ENCODE measurements around the gene MACROD2.
"Not testable (repeated sequence)": the region's sequence is repeated elsewhere in the genome, so short reads cannot be mapped to it uniquely, and the experiment has no call there.

MACROD2 gene

DNA sequence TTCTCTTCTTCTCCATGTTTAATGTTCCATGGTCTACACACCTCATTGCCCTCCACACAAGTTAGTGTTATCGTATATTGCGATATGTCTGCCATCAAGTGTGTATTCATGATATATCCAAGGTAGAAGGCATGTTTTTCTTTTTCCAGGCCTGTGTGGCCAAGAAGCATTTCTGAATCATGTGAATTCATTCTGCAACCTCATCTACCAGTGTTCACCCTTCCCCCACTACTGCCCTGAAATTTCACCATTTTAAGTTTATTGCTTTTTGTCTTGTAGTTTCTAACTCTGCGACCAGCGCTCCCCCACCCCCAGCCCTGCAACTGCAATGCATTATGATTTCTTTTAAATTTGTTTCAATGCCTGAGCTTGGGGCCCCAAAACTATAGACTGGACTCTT is 960.1 kb downstream of the MACROD2 start:
- no peak for DNase-seq (ENCODE audit: low spot score)

DNA sequence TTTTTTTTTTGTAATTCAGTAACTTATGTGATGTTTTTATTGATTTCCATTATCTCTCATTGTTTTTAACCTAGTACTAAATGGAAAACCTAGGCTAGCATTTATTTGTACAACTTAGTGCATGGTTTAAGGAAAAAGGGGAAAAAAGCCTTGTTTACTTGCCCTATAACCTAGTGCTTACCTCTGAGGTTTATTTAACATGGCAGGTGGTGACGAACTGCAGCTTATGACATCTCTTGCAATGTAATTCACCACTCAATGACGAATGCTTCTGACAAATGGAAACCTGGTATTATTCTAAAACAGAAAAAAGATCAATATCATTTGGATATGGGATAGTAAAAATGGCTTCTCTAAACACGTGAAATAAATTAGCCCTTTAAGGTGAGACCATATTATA is 960.7 kb downstream of the MACROD2 start:
- no peak for DNase-seq (ENCODE audit: low spot score)

- no peak for DNase-seq (ENCODE audit: low spot score)
These were observed 961.2 kb downstream of the MACROD2 start for GRCh38 chr20:14956538-14956937.

- DNase-seq (ENCODE audit: low spot score), result peak; percentile 17
These were observed 962.1 kb downstream of the MACROD2 start for GRCh38 chr20:14957402-14957801.

GRCh38 chr20:14958626-14959025 is 963.3 kb downstream of the MACROD2 start:
- no peak for DNase-seq (ENCODE audit: low spot score)

DNA sequence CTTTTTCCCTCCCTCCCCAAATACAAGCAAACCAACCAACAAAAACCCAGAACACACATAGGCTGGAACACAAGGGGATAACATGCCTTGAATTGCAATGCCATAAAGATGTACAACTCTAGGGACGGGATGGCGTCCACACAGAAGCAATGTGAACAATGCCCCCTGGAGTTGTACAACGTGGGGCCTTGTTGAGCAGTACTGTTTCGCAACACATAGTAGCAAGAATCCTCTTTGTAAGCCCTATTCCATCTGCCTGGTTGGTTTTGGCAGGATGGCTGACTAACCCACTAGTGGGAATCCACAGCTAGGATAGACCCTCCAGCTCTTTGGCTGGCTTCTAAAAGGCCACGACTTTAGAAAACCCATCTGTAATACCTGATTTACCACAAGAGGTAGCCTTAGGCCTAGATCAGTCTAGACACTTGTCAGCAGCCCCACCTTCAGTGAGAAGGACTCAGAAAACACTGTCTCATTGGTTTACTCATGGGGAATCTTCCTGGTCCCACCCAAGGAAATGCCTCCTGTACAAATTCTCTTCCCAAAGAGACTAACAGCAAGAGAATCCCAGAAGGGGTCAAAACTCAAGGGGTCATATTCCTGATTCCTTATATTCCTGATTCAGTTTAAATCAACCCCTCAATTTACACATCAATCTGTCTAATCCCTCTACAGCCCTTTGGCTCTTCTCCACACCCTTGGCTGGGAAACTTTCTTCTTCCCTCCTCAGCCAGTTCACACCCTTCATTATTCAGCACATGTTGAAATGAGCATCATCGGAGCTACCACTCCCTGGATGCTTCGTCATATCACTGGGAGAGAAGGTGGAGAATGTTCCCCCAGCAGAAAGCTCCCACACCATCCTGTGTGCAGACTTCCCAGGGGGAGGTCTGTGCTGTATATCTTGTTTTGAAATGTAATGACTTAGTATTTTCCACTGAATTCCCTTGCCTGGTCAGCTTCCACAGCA is 964.5 kb downstream of the MACROD2 start:
- DNase-seq (ENCODE audit: low spot score), result no peak

- DNase-seq (ENCODE audit: low spot score), result no peak
These were observed 965.5 kb downstream of the MACROD2 start for GRCh38 chr20:14960831-14961230.

- peak; percentile 52 for DNase-seq (ENCODE audit: low spot score)
These were observed 967.9 kb downstream of the MACROD2 start for GRCh38 chr20:14963262-14963663.

DNA sequence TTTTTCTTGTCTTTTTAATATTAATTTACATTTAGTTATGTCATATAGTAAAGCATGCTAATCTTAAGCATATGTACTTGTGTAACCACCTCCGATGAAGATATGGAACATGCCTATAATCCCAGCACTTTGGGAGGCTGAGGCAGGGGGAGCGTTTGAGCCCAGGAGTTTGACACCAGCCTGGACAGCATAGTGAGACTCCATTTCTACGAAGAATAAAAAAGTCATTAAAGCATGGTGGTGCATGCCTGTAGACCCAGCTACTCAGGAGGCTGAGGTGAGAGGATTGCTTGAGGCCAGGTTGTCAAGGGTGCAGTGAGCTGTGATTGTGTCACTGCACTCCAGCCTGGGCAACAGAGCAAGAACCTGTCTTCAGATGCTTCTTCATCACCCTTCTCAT is 970.9 kb downstream of the MACROD2 start:
- no peak for DNase-seq (ENCODE audit: low spot score)

- no peak for DNase-seq (ENCODE audit: low spot score)
These were observed 971.5 kb downstream of the MACROD2 start for GRCh38 chr20:14966808-14967207.

DNA sequence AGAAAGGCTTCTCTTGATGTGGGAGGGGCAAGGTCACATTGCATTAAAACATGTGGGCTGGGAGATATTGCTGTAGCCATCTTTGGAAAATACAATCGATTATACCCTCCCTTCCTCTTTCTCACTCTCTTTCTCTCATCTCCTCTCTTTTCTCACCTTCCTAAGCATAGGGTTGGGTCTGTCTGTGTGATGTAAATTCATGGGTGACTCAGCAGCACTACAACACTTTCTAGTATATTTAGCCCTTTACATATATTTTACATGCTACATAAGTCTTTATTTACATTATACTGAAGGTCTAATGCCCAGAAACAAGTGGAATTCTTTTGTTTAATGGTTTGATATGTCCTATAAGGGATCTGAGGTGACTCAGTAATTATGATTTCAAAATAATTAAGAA is 976.9 kb downstream of the MACROD2 start:
- DNase-seq (ENCODE audit: low spot score), result no peak

GRCh38 chr20:14972690-14973089 is 977.4 kb downstream of the MACROD2 start:
- DNase-seq (ENCODE audit: low spot score), result no peak

DNA sequence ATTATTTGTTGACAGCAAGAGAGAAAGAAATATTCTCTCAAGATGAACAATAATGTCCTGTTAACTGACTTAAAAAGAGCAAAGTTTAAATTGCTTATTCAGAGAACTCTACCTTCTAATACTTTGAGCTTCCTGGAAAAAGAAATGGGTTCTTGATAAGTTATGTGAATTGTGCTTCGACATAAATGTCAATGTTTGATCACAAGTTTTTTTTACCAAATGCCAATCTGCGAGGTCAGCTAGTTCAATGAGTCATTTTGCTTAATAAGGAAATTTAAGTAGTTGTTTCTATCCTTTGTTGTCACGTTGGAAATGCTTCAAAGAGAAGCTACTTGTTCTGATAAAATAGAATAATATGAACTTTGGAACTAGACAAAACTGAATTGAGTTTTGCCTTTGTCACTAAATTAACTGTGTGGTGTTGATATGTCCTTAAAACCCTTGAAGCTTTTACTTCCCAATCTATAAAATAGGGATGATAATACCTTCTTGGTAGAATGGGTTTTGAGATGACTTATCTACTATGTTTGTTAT is 984.2 kb downstream of the MACROD2 start:
- DNase-seq (ENCODE audit: low spot score), result no peak

DNA sequence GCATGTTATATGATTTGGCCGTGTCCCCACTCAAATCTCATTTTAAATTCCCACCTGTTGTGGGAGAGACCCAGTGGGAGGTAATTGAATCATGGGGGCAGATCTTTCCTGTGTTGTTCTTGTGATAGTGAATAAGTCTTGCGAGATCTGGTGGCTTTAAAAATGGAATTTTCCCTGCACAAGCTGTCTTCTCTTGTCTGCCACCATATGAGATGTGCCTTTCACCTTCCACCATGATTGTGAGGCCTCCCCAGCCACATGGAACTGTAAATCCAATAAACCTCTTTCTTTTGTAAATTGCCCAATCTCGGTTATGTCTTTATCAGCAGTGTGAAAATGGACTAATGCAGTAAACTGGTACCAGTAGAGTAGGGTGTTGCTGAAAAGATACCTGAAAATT is 986.2 kb downstream of the MACROD2 start:
- not testable (repeated sequence) for DNase-seq (ENCODE audit: low spot score)

GRCh38 chr20:14982324-14982723 is 987.0 kb downstream of the MACROD2 start:
- DNase-seq (ENCODE audit: low spot score), result not testable (repeated sequence)

GRCh38 chr20:14984305-14984704 is 989.0 kb downstream of the MACROD2 start:
- no peak for DNase-seq (ENCODE audit: low spot score)

DNA sequence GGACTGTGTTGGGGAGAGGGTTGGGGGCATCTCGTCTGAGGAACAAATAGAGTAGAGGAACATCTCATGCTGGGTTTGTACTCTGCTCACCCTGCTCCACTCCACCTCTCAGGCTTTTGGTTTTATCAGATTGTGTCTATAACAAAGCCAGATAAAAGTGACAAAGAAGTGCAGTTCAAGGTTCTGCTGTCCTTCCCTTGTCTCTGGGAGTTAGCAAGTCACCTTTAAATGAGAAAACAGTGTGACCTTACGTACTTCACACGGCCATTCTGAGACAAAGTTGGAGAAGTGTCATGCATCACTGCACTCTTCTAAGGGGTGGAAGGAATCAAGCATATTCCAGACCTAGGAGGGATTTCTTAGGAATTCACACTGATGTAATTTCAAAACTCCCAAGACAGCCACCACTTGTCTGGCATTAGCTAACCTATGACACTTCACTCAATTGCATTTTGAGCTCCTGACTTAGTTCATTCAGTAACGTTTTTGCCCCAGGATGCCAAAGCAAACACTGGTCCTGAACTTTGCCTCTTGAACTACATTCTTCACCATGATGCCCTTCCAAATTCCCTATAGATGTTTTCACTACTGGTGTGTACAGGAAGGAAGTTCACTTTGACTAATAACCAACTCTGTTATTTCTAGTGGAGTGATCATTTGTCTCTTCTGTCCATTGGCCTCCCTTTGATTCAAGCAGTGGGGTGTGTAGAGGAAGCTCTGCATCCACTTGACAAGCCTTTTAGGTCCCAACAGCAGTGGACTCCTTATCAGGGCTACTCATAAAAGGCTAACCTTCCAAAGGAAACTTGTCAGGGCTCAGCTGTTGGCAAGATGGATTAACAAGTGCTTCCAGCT is 989.7 kb downstream of the MACROD2 start:
- DNase-seq (ENCODE audit: low spot score), result no peak

DNA sequence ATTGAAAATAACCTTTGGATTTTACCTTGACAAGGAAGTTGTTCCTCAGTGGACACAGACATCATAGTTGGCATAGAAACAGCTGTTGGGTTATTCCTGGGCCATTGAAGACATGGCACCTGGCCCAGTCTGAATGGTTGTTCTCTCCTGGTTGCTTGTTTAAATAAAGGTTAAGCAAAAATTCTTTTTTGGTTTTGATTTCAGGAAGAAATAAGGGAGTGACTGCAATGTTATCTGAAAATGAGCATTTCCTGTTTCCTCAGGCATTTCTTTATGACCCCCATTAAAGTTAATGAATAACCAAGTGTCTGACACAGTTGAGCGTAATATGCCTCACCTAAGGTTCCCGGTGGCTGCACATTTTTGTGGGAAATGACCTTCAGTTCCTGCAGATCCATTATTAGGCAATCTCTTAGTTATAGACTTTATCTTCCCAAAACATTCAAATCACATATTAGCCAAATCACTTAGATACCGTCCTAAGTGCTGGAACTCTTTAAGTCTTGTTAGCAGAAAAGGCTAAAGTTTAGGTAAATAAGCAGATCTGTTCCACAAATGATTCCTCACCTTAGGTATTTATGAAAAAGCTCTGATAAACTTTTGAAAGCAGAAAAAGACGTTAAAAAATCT is 990.8 kb downstream of the MACROD2 start:
- no peak for DNase-seq (ENCODE audit: low spot score)

DNA sequence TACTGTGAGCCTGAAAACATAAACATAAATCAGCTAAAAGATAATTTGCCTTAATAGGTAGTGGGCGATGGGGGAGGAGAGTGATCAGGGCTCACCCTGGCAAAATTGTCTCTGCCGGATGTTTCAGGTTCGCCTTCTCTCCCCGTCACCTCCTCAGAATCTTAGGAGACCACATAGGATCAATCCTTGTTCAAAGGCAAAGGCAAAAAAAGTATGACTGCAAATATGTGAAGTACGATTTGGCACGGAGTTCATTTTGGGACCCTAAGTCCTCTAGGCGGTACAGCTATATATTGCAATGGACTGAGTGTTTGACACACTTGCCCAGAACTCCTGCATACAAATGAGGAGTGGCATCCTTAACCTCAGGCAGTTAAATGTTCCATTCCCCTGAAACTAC is 991.3 kb downstream of the MACROD2 start:
- DNase-seq (ENCODE audit: low spot score), result no peak

DNA sequence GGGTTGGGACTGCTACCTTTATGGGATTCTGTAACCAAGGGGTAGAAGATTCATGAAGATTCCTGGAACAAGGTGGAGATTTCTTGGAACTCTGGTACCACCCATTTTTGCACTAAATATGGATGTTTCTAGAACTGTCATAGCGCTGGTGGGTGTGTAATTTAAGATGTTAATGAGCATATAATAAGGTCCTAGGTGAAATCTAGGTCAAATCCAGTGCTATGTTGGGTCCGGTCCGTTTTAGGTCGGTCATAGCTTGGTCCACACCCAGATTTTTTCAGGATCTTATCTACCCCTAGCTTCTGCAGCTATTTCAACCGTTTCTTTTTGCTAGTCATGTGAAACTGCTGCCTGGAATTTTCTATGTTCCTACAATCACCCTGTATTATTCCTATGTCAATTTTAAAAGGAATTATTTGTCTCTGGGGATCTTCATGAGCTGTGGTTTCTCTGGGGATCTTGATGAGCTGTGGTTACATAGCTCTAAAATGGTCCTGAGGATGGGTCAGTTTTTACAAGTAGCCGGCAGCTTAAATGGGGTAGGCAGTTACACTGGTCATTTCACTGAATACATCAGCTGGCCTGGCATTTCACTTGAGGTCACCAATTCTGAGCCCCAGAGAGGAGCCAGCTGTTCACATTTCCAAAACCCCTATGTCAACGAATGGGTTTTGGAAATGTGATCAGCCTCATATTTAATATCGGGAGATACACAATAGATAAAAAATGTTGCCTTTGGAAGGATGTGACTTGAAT is 994.4 kb downstream of the MACROD2 start:
- DNase-seq (ENCODE audit: low spot score), result no peak

DNA sequence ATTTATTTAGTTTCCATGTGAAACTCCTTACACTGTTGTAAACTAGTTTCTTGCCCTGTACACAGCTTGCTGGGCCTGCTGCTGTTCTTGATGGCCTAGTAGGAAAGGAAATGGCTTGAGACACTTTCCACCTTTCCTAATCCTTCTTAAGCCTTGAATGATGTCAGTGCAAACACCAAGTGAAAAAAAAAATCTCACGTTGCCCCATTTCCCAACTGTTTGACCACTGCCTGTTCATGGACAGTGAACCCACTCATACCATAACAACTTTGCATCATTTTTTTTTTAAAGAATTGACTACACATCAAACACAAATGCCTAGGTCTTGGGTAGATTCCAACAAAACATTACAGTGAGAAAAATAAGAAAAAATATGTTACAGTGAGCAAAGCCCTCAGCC is 995.7 kb downstream of the MACROD2 start:
- no peak for DNase-seq (ENCODE audit: low spot score)
